ENCODE data around the gene AP3B1. TPM values are rescaled to one million over a fixed set of nuclear protein-coding genes. Genes with fewer than 3 reads are reported as not detected.

AP3B1 gene
- total RNA-seq, 2 donors from 2014 or later: 53.4 to 74.0 TPM

GRCh38 chr5:78221964-78222451 lies 72.5 kb downstream of the AP3B1 start:
- Histone ChIP-seq H3K4me1 (ENCODE audit: control insufficient read depth, insufficient read depth, low read length) (no peaks in the 10 kb centered on the region), H3K36me3 (ENCODE audit: control insufficient read depth, insufficient read depth, low read length) (peaks cover 20% of the 10 kb centered on the region), H3K27ac (ENCODE audit: low read depth, low read length) (no peak overlapping the region), H3K9ac (ENCODE audit: extremely low read depth, low read length, poor library complexity, severe bottlenecking) (no peak overlapping the region), H3K27me3 (ENCODE audit: control insufficient read depth, insufficient read depth, low read length, poor library complexity, severe bottlenecking) (no peaks in the 10 kb centered on the region), H3K9me3 (ENCODE audit: control insufficient read depth, low read length) (peaks cover 3% of the 10 kb centered on the region), H3K4me3 (ENCODE audit: low read length) (no peak overlapping the region)
- Mint-ChIP-seq H3K27me3 (ENCODE audit: insufficient read depth) (no peaks in the 10 kb centered on the region), H3K9me3 (peaks cover 6% of the 10 kb centered on the region), H3K4me3 (no peak overlapping the region), H3K4me1 (peaks cover 2% of the 10 kb centered on the region), H3K27ac (no peak overlapping the region), H3K36me3 (ENCODE audit: low read depth) (peaks cover 25% of the 10 kb centered on the region)
- TF ChIP-seq CTCF (conservative IDR thresholded peaks at IDR 0.05): peak; percentile 70
- DNase-seq: peak; percentile 71
- WGBS, 2 experiments (ENCODE audit: insufficient coverage in 1 of 2, insufficient read length in 1 of 2): 87 to 88% methylated on average over 2 of the region's 2 CpGs

DNA sequence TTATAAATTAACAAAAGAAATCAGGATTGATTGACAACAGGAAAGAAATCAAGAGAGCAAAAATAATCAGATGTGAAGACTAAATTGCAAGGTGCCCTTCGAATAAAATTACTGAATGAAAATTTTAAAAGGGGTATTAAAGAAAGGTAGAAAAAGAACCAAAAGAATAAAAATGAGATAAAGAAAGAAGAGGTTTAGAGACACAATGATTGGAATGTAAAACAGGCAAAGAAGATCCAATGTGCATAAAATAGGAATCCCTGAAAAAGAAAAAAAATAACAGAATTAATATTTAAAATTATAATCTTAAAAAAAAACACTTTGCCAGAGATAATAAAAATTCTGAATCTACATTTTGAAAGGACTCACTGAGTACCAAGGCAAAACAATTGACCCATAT lies 73.0 kb downstream of the AP3B1 start:
- Histone ChIP-seq H3K36me3 (ENCODE audit: control insufficient read depth, insufficient read depth, low read length) (peaks cover 20% of the 10 kb centered on the region), H3K4me1 (ENCODE audit: control insufficient read depth, insufficient read depth, low read length) (no peaks in the 10 kb centered on the region), H3K4me3 (ENCODE audit: low read length) (no peak overlapping the region), H3K27me3 (ENCODE audit: control insufficient read depth, insufficient read depth, low read length, poor library complexity, severe bottlenecking) (no peaks in the 10 kb centered on the region), H3K27ac (ENCODE audit: low read depth, low read length) (no peak overlapping the region), H3K9me3 (ENCODE audit: control insufficient read depth, low read length) (peaks cover 3% of the 10 kb centered on the region), H3K9ac (ENCODE audit: extremely low read depth, low read length, poor library complexity, severe bottlenecking) (no peak overlapping the region)
- 86 to 92% methylated on average over 1 of the region's 1 CpG for WGBS, 2 experiments (ENCODE audit: insufficient coverage in 1 of 2, insufficient read length in 1 of 2)
- peaks cover 25% of the 10 kb centered on the region for H3K36me3 Mint-ChIP-seq (ENCODE audit: low read depth)
- no peak overlapping the region for H3K27ac Mint-ChIP-seq
- DNase-seq: no peak
- TF ChIP-seq CTCF (conservative IDR thresholded peaks at IDR 0.05): no peak
- no peaks in the 10 kb centered on the region for H3K27me3 Mint-ChIP-seq (ENCODE audit: insufficient read depth)
- H3K4me1 Mint-ChIP-seq: peaks cover 2% of the 10 kb centered on the region
- H3K4me3 Mint-ChIP-seq: no peak overlapping the region
- peaks cover 6% of the 10 kb centered on the region for H3K9me3 Mint-ChIP-seq

DNA sequence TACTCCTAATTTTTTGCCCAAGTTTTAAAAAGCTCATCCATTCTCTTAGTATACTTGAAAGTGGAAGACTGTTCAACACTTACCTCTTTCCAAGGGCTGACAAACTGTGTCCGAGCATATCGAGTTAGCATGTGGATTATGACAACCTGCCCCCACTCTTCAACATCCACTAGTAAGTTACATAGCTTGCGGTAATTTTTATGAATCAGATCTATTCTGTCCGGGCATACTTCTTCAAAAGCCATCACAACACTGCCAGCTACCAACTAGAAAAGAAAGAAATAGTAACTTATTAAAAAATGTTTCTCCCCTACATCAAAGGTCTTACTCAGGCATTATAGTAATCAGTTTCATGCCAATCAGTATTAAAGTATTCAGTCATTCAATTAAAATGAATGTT lies 78.5 kb downstream of the AP3B1 start:
- Histone ChIP-seq H3K4me3 (ENCODE audit: low read length) (no peak overlapping the region), H3K36me3 (ENCODE audit: control insufficient read depth, insufficient read depth, low read length) (peaks cover 10% of the 10 kb centered on the region), H3K9me3 (ENCODE audit: control insufficient read depth, low read length) (no peaks in the 10 kb centered on the region), H3K27ac (ENCODE audit: low read depth, low read length) (no peak overlapping the region), H3K4me1 (ENCODE audit: control insufficient read depth, insufficient read depth, low read length) (no peaks in the 10 kb centered on the region), H3K9ac (ENCODE audit: extremely low read depth, low read length, poor library complexity, severe bottlenecking) (no peak overlapping the region), H3K27me3 (ENCODE audit: control insufficient read depth, insufficient read depth, low read length, poor library complexity, severe bottlenecking) (no peaks in the 10 kb centered on the region)
- DNase-seq: no peak
- TF ChIP-seq CTCF (conservative IDR thresholded peaks at IDR 0.05): no peak
- 91 to 96% methylated on average over 3 to 4 of the region's 4 CpGs for WGBS, 2 experiments (ENCODE audit: insufficient coverage in 1 of 2, insufficient read length in 1 of 2)
- Mint-ChIP-seq H3K27ac (no peak overlapping the region), H3K4me3 (no peak overlapping the region), H3K36me3 (ENCODE audit: low read depth) (peaks cover 16% of the 10 kb centered on the region), H3K9me3 (no peaks in the 10 kb centered on the region), H3K4me1 (peaks cover 2% of the 10 kb centered on the region), H3K27me3 (ENCODE audit: insufficient read depth) (no peaks in the 10 kb centered on the region)
